PC-3 (cell line): ENCODE data around the gene BRIP1. TPM values are rescaled to one million over a fixed set of nuclear protein-coding genes. Genes with fewer than 3 reads are reported as not detected.

Experiments used
- ATAC-seq: fragments of 200-7000 bp; cut with Tn5 transposase; 2 replicates; pipeline ENCODE4 v1.9.1; 2020; ENCODE audit warnings: mild to moderate bottlenecking, moderate library complexity
- BruUV-seq: library from RNA; stranded (reverse); fragments of 400-500 nt; replicated peaks from 2 replicates; lab custom pipeline; 2021; lab: Mats Ljungman, UMichigan
- CTCF ChIA-PET: fragments of 300-600 bp; sonication (Branson Sonifier 250); formaldehyde crosslinking; loops from one replicate; lab custom pipeline; 2022; ENCODE audit warnings: antibody characterized with exemption; lab: Charles Lee
- POLR2A ChIA-PET: fragments of 300-600 bp; sonication (Branson Sonifier 250); formaldehyde crosslinking; loops from one replicate; lab custom pipeline; 2022; ENCODE audit warnings: antibody characterized with exemption; ENCODE audit not compliant: unreplicated experiment; lab: Charles Lee
- DNase-seq: peaks from one replicate; pipeline ENCODE4 v3.0.0-alpha.2; 2015
- H2AFZ ChIP-seq: fragments of 300-600 bp; sonication (generic); 2 replicates; pipeline ENCODE4 v1.6.0; 2016; ENCODE audit warnings: antibody characterized with exemption, low read length
- H3F3A ChIP-seq: fragments of 300-600 bp; sonication (generic); one replicate; pipeline ENCODE4 v1.6.0; 2017; ENCODE audit warnings: antibody characterized with exemption, low read length, control low read depth, mild to moderate bottlenecking; ENCODE audit not compliant: unreplicated experiment
- H3K27ac ChIP-seq: fragments of 300-600 bp; sonication (generic); 2 replicates; pipeline ENCODE4 v1.5.1; 2016; ENCODE audit warnings: mild to moderate bottlenecking, low read length
- H3K27me3 ChIP-seq: fragments of 300-600 bp; sonication (generic); 2 replicates; pipeline ENCODE4 v1.6.1; 2016; ENCODE audit warnings: low read length, mixed read lengths
- H3K36me3 ChIP-seq: fragments of 300-600 bp; sonication (generic); 2 replicates; pipeline ENCODE4 v1.6.1; 2016; ENCODE audit warnings: low read depth, mixed run types, low read length, mixed read lengths
- H3K4me1 ChIP-seq: fragments of 300-600 bp; sonication (generic); 2 replicates; pipeline ENCODE4 v1.5.1; 2016; ENCODE audit warnings: low read length; ENCODE audit not compliant: insufficient read depth
- H3K4me2 ChIP-seq: fragments of 300-600 bp; sonication (generic); 2 replicates; pipeline ENCODE4 v1.6.0; 2016; ENCODE audit warnings: low read length
- H3K4me3 ChIP-seq: fragments of 300-600 bp; sonication (generic); 2 replicates; pipeline ENCODE4 v1.5.1; 2016; ENCODE audit warnings: mild to moderate bottlenecking, low read length, mixed read lengths
- H3K79me2 ChIP-seq: fragments of 300-600 bp; sonication (generic); 2 replicates; pipeline ENCODE4 v1.6.1; 2017; ENCODE audit warnings: low read length, mixed read lengths
- H3K9ac ChIP-seq: fragments of 300-600 bp; sonication (generic); 2 replicates; pipeline ENCODE4 v1.6.0; 2016; ENCODE audit warnings: mild to moderate bottlenecking, low read length
- H3K9me2 ChIP-seq: fragments of 300-600 bp; sonication (generic); replicated peaks from 2 replicates; pipeline ENCODE4 v1.6.1; 2016; ENCODE audit warnings: mixed run types, low read length, mixed read lengths
- H3K9me3 ChIP-seq: fragments of 300-600 bp; sonication (generic); 2 replicates; pipeline ENCODE4 v1.6.1; 2016; ENCODE audit warnings: low read length, mixed read lengths
- H4K20me1 ChIP-seq: fragments of 300-600 bp; sonication (generic); 2 replicates; pipeline ENCODE4 v1.6.1; 2016; ENCODE audit warnings: low read length, mixed read lengths
- CTCF ChIP-seq: fragments of 300-600 bp; sonication (generic); conservative IDR thresholded peaks from 2 replicates; pipeline ENCODE4 v1.5.1; 2017; ENCODE audit warnings: antibody characterized with exemption, low read depth, mild to moderate bottlenecking, low read length
- EZH2 ChIP-seq: fragments of 300-600 bp; sonication (generic); IDR thresholded peaks from one replicate; pipeline ENCODE4 v1.6.1; 2017; ENCODE audit warnings: antibody characterized with exemption, mild to moderate bottlenecking, low read length; ENCODE audit not compliant: unreplicated experiment
- EZH2phosphoT487 ChIP-seq: fragments of 300-600 bp; sonication (generic); IDR thresholded peaks from 2 replicates; pipeline ENCODE4 v1.6.1; 2018; ENCODE audit warnings: mild to moderate bottlenecking, antibody characterized with exemption, low read length, borderline replicate concordance
- intact Hi-C: fragments of 100-400 bp; cut with micrococcal nuclease; formaldehyde crosslinking; loops from 2 replicates; pipeline ENCODE4 v1.9.0; 2023
- total RNA-seq: library from RNA; depleted of rRNA; stranded (reverse); fragments of >200 nt; gene quantifications from 2 replicates; pipeline ENCODE4 v1.2.3, GENCODE V29; 2014

The BRIP1 gene
- total RNA-seq, 1 experiment from 2014 or later: 21.1 TPM

- Histone ChIP-seq H4K20me1 (no peaks in the 10 kb centered on the region), H3K79me2 (peaks cover 16% of the 10 kb centered on the region), H3K36me3 (peaks cover 52% of the 10 kb centered on the region; the same call in 1 of the 2 replicates), H3K4me2 (no peak overlapping the region), H3K9ac (no peak overlapping the region), H3K4me1 (no peaks in the 10 kb centered on the region), H3K4me3 (no peak overlapping the region), H3K9me2 (no peaks in the 10 kb centered on the region), H2AFZ (no peak overlapping the region), H3K9me3 (no peaks in the 10 kb centered on the region), H3K27me3 (no peaks in the 10 kb centered on the region), H3F3A (no peaks in the 10 kb centered on the region), H3K27ac (no peak overlapping the region)
- TF ChIP-seq EZH2phosphoT487 (no peak), EZH2 (no peak), CTCF (no peak)
- DNase-seq: no peak
- intact Hi-C loops: no loop called here
- ChIA-PET CTCF (no interaction called here), POLR2A (no interaction called here)
- ATAC-seq: no peak
- BruUV-seq: no TSS peak
These were observed 14.4 kb downstream of the BRIP1 start for GRCh38 chr17:61848896-61849295.

GRCh38 chr17:61848247-61848646 is 15.1 kb downstream of the BRIP1 start:
- H2AFZ ChIP-seq: no peak overlapping the region
- ChIA-PET POLR2A (no interaction called here), CTCF (no interaction called here)
- no peak overlapping the region for H3K4me3 ChIP-seq
- no peak for ATAC-seq
- H3K9ac ChIP-seq: no peak overlapping the region
- no peaks in the 10 kb centered on the region for H3K4me1 ChIP-seq
- no peak for DNase-seq
- H3K9me2 ChIP-seq: no peaks in the 10 kb centered on the region
- no TSS peak for BruUV-seq
- H3K27ac ChIP-seq: no peak overlapping the region
- H3K4me2 ChIP-seq: no peak overlapping the region
- no peaks in the 10 kb centered on the region for H4K20me1 ChIP-seq
- H3K9me3 ChIP-seq: no peaks in the 10 kb centered on the region
- intact Hi-C loops: no loop called here
- TF ChIP-seq EZH2: no peak
- no peak for TF ChIP-seq CTCF
- TF ChIP-seq EZH2phosphoT487: no peak
- H3F3A ChIP-seq: no peaks in the 10 kb centered on the region
- H3K27me3 ChIP-seq: no peaks in the 10 kb centered on the region
- peaks cover 48% of the 10 kb centered on the region; the same call in 1 of the 2 replicates for H3K36me3 ChIP-seq
- H3K79me2 ChIP-seq: peaks cover 10% of the 10 kb centered on the region; the same call in 1 of the 2 replicates

- H3K27me3 ChIP-seq: no peaks in the 10 kb centered on the region
- no peaks in the 10 kb centered on the region for H3K4me1 ChIP-seq
- H3F3A ChIP-seq: no peaks in the 10 kb centered on the region
- TF ChIP-seq EZH2: no peak
- no peak for TF ChIP-seq CTCF
- TF ChIP-seq EZH2phosphoT487: no peak
- H3K36me3 ChIP-seq: peaks cover 46% of the 10 kb centered on the region; the same call in 1 of the 2 replicates
- ATAC-seq: no peak
- ChIA-PET POLR2A (no interaction called here), CTCF (no interaction called here)
- H3K9me3 ChIP-seq: no peaks in the 10 kb centered on the region
- DNase-seq: no peak
- peaks cover 4% of the 10 kb centered on the region; the same call in 1 of the 2 replicates for H3K79me2 ChIP-seq
- BruUV-seq: no TSS peak
- no peak overlapping the region for H3K27ac ChIP-seq
- H4K20me1 ChIP-seq: no peaks in the 10 kb centered on the region
- H3K9ac ChIP-seq: no peak overlapping the region
- intact Hi-C loops: no loop called here
- H3K9me2 ChIP-seq: no peaks in the 10 kb centered on the region
- no peak overlapping the region for H3K4me2 ChIP-seq
- H3K4me3 ChIP-seq: no peak overlapping the region
- H2AFZ ChIP-seq: no peak overlapping the region
These were observed 15.7 kb downstream of the BRIP1 start for GRCh38 chr17:61847659-61848058.
